HepG2 (cell line): ENCODE data around the gene FAAP100.

Source experiments
- CHD2 ChIP-seq: IDR thresholded peaks from 2 replicates; pipeline ENCODE4 v1.6.1; 2011; ENCODE audit warnings: low read depth, low read length, improper control_type of control experiment
- PHF20 ChIP-seq: sonication (generic); formaldehyde crosslinking; IDR thresholded peaks from 2 replicates; pipeline ENCODE4 v1.5.0; 2020; ENCODE audit warnings: mild to moderate bottlenecking, missing genetic modification reagents
- POLR2A ChIP-seq, 2 experiments: IDR thresholded peaks; 2 replicates each; pipeline ENCODE4 v1.6.1; 2011; ENCODE audit warnings: low read depth in 2 of 2, low read length in 2 of 2, mild to moderate bottlenecking in 1 of 2, moderate library complexity in 1 of 2; ENCODE audit not compliant: insufficient read depth in 1 of 2
- STAT5B ChIP-seq: sonication (generic); formaldehyde crosslinking; IDR thresholded peaks from 2 replicates; pipeline ENCODE4 v1.4.0; 2020; ENCODE audit warnings: missing genetic modification reagents
- ZFP41 ChIP-seq: sonication (generic); formaldehyde crosslinking; IDR thresholded peaks from 2 replicates; pipeline ENCODE4 v1.4.0; 2020; ENCODE audit warnings: mild to moderate bottlenecking, missing genetic modification reagents, borderline replicate concordance
- ZFX ChIP-seq: sonication (generic); formaldehyde crosslinking; IDR thresholded peaks from 2 replicates; pipeline ENCODE4 v1.4.0; 2020; ENCODE audit warnings: mild to moderate bottlenecking, low read depth, missing genetic modification reagents, moderate library complexity
- ZNF430 ChIP-seq: sonication (generic); formaldehyde crosslinking; IDR thresholded peaks from 2 replicates; pipeline ENCODE4 v1.9.0; 2021; ENCODE audit warnings: mild to moderate bottlenecking, missing genetic modification reagents
- TF ChIP-seq, protein P1 (sequence below), 2 experiments: IDR thresholded peaks; 2 replicates each; pipeline ENCODE4 v1.6.1; 2011 to 2012; ENCODE audit warnings: low read length in 2 of 2, borderline replicate concordance in 1 of 2, low read depth in 1 of 2, mild to moderate bottlenecking in 1 of 2, moderate library complexity in 1 of 2

DNA sequence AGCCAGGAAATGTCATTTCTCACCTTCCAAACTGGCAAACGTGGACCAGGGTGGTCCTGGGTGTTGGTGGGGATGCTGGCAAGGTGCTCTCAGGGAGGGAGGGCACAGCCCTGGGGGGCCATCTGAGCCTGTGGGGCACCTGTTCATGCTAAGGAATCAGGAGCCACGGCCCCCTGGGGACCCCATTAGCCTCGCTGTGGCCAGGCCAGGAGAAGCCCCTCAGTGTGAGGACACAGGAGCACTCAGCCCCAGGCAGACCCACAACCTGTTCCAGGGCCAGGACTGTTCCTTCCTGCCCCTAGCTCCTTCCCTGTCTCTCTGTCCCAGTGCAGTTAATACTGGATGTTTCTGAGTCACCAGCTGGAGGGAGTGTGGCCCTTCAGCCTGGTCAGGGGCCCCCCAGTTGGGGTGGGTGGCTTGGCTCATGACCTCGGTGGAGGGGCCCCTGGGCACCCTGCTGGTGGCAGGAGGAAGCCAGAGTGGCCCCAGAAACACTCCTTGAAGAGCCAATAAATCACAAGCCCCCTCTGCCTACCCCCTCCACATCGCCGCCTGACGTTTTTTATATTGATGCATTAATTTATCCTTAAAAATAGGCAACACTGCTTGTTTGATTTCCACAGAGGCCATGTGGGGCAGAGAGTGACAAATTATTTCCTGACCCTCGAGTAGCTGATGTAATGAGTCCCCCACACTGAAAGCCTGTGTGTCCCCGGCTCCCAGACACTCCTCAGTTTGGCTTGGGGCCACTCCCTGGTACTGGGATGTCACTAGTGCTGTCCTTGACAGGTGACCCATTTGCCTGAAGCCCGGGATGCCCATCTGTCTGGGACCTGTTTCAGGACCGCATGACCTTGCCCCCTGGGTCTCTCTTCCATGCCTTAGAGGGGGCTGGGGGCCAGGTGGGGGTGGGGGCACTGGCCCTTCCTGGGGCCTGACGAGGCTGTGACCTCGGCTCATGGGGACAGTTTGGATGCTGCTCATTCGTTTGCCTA, 61.9 kb downstream of the FAAP100 start:
- TF ChIP-seq STAT5B (no peak), ZNF430 (CRISPR knock-in tag) (no peak), ZFP41 (no peak), PHF20 (CRISPR knock-in tag) (no peak), POLR2A (IDR thresholded peaks at IDR 0.05; ENCODE audit: insufficient read depth in 1 of 2, low read depth in 2 of 2, low read length in 2 of 2) (no peak), CHD2 (no peak), ZFX (CRISPR knock-in tag) (no peak)
- TF ChIP-seq, protein P1, sequence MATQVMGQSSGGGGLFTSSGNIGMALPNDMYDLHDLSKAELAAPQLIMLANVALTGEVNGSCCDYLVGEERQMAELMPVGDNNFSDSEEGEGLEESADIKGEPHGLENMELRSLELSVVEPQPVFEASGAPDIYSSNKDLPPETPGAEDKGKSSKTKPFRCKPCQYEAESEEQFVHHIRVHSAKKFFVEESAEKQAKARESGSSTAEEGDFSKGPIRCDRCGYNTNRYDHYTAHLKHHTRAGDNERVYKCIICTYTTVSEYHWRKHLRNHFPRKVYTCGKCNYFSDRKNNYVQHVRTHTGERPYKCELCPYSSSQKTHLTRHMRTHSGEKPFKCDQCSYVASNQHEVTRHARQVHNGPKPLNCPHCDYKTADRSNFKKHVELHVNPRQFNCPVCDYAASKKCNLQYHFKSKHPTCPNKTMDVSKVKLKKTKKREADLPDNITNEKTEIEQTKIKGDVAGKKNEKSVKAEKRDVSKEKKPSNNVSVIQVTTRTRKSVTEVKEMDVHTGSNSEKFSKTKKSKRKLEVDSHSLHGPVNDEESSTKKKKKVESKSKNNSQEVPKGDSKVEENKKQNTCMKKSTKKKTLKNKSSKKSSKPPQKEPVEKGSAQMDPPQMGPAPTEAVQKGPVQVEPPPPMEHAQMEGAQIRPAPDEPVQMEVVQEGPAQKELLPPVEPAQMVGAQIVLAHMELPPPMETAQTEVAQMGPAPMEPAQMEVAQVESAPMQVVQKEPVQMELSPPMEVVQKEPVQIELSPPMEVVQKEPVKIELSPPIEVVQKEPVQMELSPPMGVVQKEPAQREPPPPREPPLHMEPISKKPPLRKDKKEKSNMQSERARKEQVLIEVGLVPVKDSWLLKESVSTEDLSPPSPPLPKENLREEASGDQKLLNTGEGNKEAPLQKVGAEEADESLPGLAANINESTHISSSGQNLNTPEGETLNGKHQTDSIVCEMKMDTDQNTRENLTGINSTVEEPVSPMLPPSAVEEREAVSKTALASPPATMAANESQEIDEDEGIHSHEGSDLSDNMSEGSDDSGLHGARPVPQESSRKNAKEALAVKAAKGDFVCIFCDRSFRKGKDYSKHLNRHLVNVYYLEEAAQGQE (IDR thresholded peaks at IDR 0.05; ENCODE audit: borderline replicate concordance in 1 of 2, low read depth in 1 of 2, low read length in 2 of 2): no peak
